IMR-90 (cell line): ENCODE results near the gene BRPF3. TPM values are rescaled to one million over a fixed set of nuclear protein-coding genes. Genes with fewer than 3 reads are reported as not detected.

Experiments
- ATAC-seq: fragments of 200-7000 bp; cut with Tn5 transposase; 2 replicates; pipeline ENCODE4 v1.9.1; 2020; ENCODE audit warnings: low read depth, mild to moderate bottlenecking, moderate library complexity
- BruUV-seq: library from RNA; stranded (reverse); fragments of 400-500 nt; replicated peaks from 2 replicates; lab custom pipeline; 2021; lab: Mats Ljungman, UMichigan
- CTCF ChIA-PET: fragments of 300-600 bp; formaldehyde crosslinking; extraction: SDS; loops from one replicate; lab custom pipeline; 2021; ENCODE audit warnings: antibody characterized with exemption; lab: Yijun Ruan, JAX
- POLR2A ChIA-PET: fragments of 300-600 bp; sonication (Branson Sonifier 250); formaldehyde crosslinking; loops from one replicate; lab custom pipeline; 2022; ENCODE audit warnings: antibody characterized with exemption; ENCODE audit not compliant: unreplicated experiment; lab: Charles Lee
- DNase-seq: peaks from one replicate; pipeline ENCODE4 v3.0.0; 2013
- H2AFZ ChIP-seq: replicated peaks from 2 replicates; pipeline ENCODE3; 2013; ENCODE audit warnings: low read length, mild to moderate bottlenecking; ENCODE audit not compliant: poor library complexity
- H2AK5ac ChIP-seq: 2 replicates; pipeline ENCODE4 v1.6.1; 2013; ENCODE audit warnings: low read depth, low read length, inconsistent platforms
- H2AK9ac ChIP-seq: replicated peaks from 2 replicates; pipeline ENCODE3; 2013; ENCODE audit warnings: mild to moderate bottlenecking, low read depth, low read length, moderate library complexity; ENCODE audit not compliant: poor library complexity
- H2BK120ac ChIP-seq: 2 replicates; pipeline ENCODE4 v1.6.1; 2013; ENCODE audit warnings: low read depth, low read length, inconsistent platforms
- H2BK15ac ChIP-seq: 3 replicates; pipeline ENCODE4 v1.6.1; 2013; ENCODE audit warnings: low read depth, low read length, inconsistent platforms
- H2BK20ac ChIP-seq: 2 replicates; pipeline ENCODE4 v1.6.1; 2013; ENCODE audit warnings: low read depth, mild to moderate bottlenecking, inconsistent platforms, low read length, moderate library complexity
- H2BK5ac ChIP-seq: 2 replicates; pipeline ENCODE4 v1.6.1; 2013; ENCODE audit warnings: mild to moderate bottlenecking, low read depth, low read length, inconsistent platforms; ENCODE audit not compliant: poor library complexity, severe bottlenecking
- H3K14ac ChIP-seq: replicated peaks from 2 replicates; pipeline ENCODE4 v1.6.1; 2013; ENCODE audit warnings: low read depth, low read length, inconsistent platforms
- H3K18ac ChIP-seq: 2 replicates; pipeline ENCODE4 v1.6.1; 2013; ENCODE audit warnings: low read depth, low read length, control low read depth
- H3K23ac ChIP-seq: 2 replicates; pipeline ENCODE4 v1.6.1; 2013; ENCODE audit warnings: low read depth, low read length, inconsistent platforms
- H3K27ac ChIP-seq: 2 replicates; pipeline ENCODE4 v1.5.1; 2013; ENCODE audit warnings: mild to moderate bottlenecking, control low read depth, low read length; ENCODE audit not compliant: insufficient read depth
- H3K27me3 ChIP-seq: 2 replicates; pipeline ENCODE4 v1.6.1; 2013; ENCODE audit warnings: low read length; ENCODE audit not compliant: control insufficient read depth, insufficient read depth
- H3K36me3 ChIP-seq: 2 replicates; pipeline ENCODE4 v1.6.1; 2013; ENCODE audit warnings: low read length, mixed read lengths; ENCODE audit not compliant: control insufficient read depth, insufficient read depth
- H3K4ac ChIP-seq: 2 replicates; pipeline ENCODE4 v1.6.1; 2013; ENCODE audit warnings: low read depth, low read length, inconsistent platforms
- H3K4me1 ChIP-seq: 2 replicates; pipeline ENCODE4 v1.6.1; 2013; ENCODE audit warnings: low read length, mixed read lengths; ENCODE audit not compliant: control insufficient read depth, insufficient read depth
- H3K4me2 ChIP-seq: 2 replicates; pipeline ENCODE4 v1.6.1; 2013; ENCODE audit warnings: low read depth, mild to moderate bottlenecking, control low read depth, low read length, moderate library complexity
- H3K4me3 ChIP-seq: 2 replicates; pipeline ENCODE4 v1.5.1; 2013; ENCODE audit warnings: low read depth, mild to moderate bottlenecking, control low read depth, low read length, moderate library complexity; ENCODE audit not compliant: insufficient read depth
- H3K56ac ChIP-seq: 2 replicates; pipeline ENCODE4 v1.6.1; 2013; ENCODE audit warnings: low read length, inconsistent platforms; ENCODE audit not compliant: insufficient read depth; ENCODE audit errors: extremely low read depth
- H3K79me1 ChIP-seq, 2 experiments: 2 replicates each; pipeline ENCODE4 v1.6.1; 2013; ENCODE audit warnings: low read length in 2 of 2, inconsistent platforms in 1 of 2, low read depth in 1 of 2
- H3K9ac ChIP-seq: 2 replicates; pipeline ENCODE4 v1.6.1; 2013; ENCODE audit warnings: low read depth, low read length, control low read depth
- H3K9me1 ChIP-seq: 2 replicates; pipeline ENCODE4 v1.6.1; 2013; ENCODE audit warnings: low read length, inconsistent platforms; ENCODE audit not compliant: insufficient read depth
- H3K9me3 ChIP-seq: 2 replicates; pipeline ENCODE4 v1.6.1; 2013; ENCODE audit warnings: low read length; ENCODE audit not compliant: control insufficient read depth, insufficient read depth
- H4K20me1 ChIP-seq: 2 replicates; pipeline ENCODE4 v1.6.1; 2013; ENCODE audit warnings: low read length, inconsistent platforms; ENCODE audit not compliant: insufficient read depth
- H4K5ac ChIP-seq: 2 replicates; pipeline ENCODE4 v1.6.1; 2013; ENCODE audit warnings: mild to moderate bottlenecking, low read depth, low read length, control low read depth
- H4K8ac ChIP-seq, 2 experiments: 2 replicates each; pipeline ENCODE4 v1.6.1; 2013; ENCODE audit warnings: low read depth in 2 of 2, low read length in 2 of 2, control low read depth in 1 of 2, inconsistent platforms in 1 of 2
- H4K91ac ChIP-seq: 2 replicates; pipeline ENCODE4 v1.6.1; 2013; ENCODE audit warnings: low read depth, low read length, inconsistent platforms; ENCODE audit not compliant: insufficient read depth
- BHLHE40 ChIP-seq: fragments of 150-350 bp; IDR thresholded peaks from 2 replicates; pipeline ENCODE4 v1.6.1; 2016; ENCODE audit warnings: mild to moderate bottlenecking, low read depth, low read length
- CEBPB ChIP-seq: IDR thresholded peaks from 2 replicates; pipeline ENCODE4 v1.6.1; 2012; ENCODE audit warnings: low read depth, low read length, improper control_type of control experiment
- CHD1 ChIP-seq: IDR thresholded peaks from 2 replicates; pipeline ENCODE4 v1.6.1; 2012; ENCODE audit warnings: low read depth, low read length, improper control_type of control experiment
- CTCF ChIP-seq: conservative IDR thresholded peaks from 2 replicates; pipeline ENCODE4 v1.5.1; 2012; ENCODE audit warnings: mild to moderate bottlenecking, low read depth, low read length, improper control_type of control experiment
- FOS ChIP-seq: fragments of 150-350 bp; IDR thresholded peaks from 2 replicates; pipeline ENCODE4 v1.6.1; 2016; ENCODE audit warnings: low read depth, low read length
- MAFK ChIP-seq: IDR thresholded peaks from 2 replicates; pipeline ENCODE4 v1.6.1; 2012; ENCODE audit warnings: low read depth, low read length, improper control_type of control experiment
- MAZ ChIP-seq: IDR thresholded peaks from 2 replicates; pipeline ENCODE4 v1.6.1; 2012; ENCODE audit warnings: low read depth, mild to moderate bottlenecking, low read length, improper control_type of control experiment, moderate library complexity, borderline replicate concordance
- MXI1 ChIP-seq: IDR thresholded peaks from 2 replicates; pipeline ENCODE4 v1.6.1; 2012; ENCODE audit warnings: low read depth, mild to moderate bottlenecking, low read length, moderate library complexity, borderline replicate concordance
- NFE2L2 ChIP-seq: fragments of 150-350 bp; IDR thresholded peaks from 2 replicates; pipeline ENCODE4 v1.6.1; 2016; ENCODE audit warnings: low read depth, mild to moderate bottlenecking, low read length
- POLR2A ChIP-seq: IDR thresholded peaks from 2 replicates; pipeline ENCODE4 v1.6.1; 2012; ENCODE audit warnings: mild to moderate bottlenecking, low read depth, low read length
- RAD21 ChIP-seq: IDR thresholded peaks from 2 replicates; pipeline ENCODE4 v1.6.1; 2012; ENCODE audit warnings: low read length, improper control_type of control experiment
- RCOR1 ChIP-seq: IDR thresholded peaks from 2 replicates; pipeline ENCODE4 v1.6.1; 2012; ENCODE audit warnings: mild to moderate bottlenecking, low read length, improper control_type of control experiment; ENCODE audit not compliant: insufficient replicate concordance
- RFX5 ChIP-seq: IDR thresholded peaks from 2 replicates; pipeline ENCODE4 v1.8.0; 2012; ENCODE audit warnings: low read depth, mild to moderate bottlenecking, low read length, moderate library complexity
- SMC3 ChIP-seq: fragments of 150-350 bp; IDR thresholded peaks from 2 replicates; pipeline ENCODE4 v1.6.1; 2016; ENCODE audit warnings: low read depth, mild to moderate bottlenecking, antibody characterized with exemption, low read length, moderate library complexity
- WGBS, 2 experiments: methylation state at CpG; one replicate each; pipeline versions ENCODE4 v1.1.5 to v1.1.7; 2013; ENCODE audit warnings: missing lambda C conversion rate in 2 of 2; ENCODE audit not compliant: insufficient read length in 1 of 2; ENCODE audit errors: extremely low coverage in 2 of 2; 5-methylcytosine and 5-hydroxymethylcytosine counted together
- dilution Hi-C: fragments of 300-500 bp; cut with HindIII; formaldehyde crosslinking; loops from one replicate; pipeline ENCODE4 v1.14.3; 2018; ENCODE audit warnings: low sequenced_read_pairs; ENCODE audit not compliant: unreplicated experiment
- in situ Hi-C: fragments of 300-500 bp; cut with MboI; formaldehyde crosslinking; loops from 3 replicates; pipeline ENCODE4 v1.14.3; 2019; ENCODE audit warnings: low sequenced_read_pairs, inconsistent platforms, mixed read lengths
- intact Hi-C: fragments of 100-400 bp; cut with micrococcal nuclease; formaldehyde crosslinking; loops from 2 replicates; pipeline ENCODE4 v1.10.0; 2022
- polyA plus RNA-seq, 3 experiments: library from polyadenylated mRNA; depleted of rRNA; stranded (reverse); fragments of >200 nt; gene quantifications; 2 replicates each; pipeline ENCODE4 v1.2.3, GENCODE V29; 2012; ENCODE audit warnings: low replicate concordance in 1 of 3
- total RNA-seq: library from RNA; depleted of rRNA; stranded (reverse); fragments of >200 nt; gene quantifications from 2 replicates; pipeline ENCODE4 v1.2.3, GENCODE V29; 2012
- TF ChIP-seq, protein P1 (sequence below): fragments of 150-350 bp; IDR thresholded peaks from 2 replicates; pipeline ENCODE4 v1.6.1; 2017; ENCODE audit warnings: mild to moderate bottlenecking, antibody characterized with exemption, low read length, low read depth
- TF ChIP-seq, protein P2 (sequence below): fragments of 150-350 bp; IDR thresholded peaks from 2 replicates; pipeline ENCODE4 v1.6.1; 2016; ENCODE audit warnings: low read depth, mild to moderate bottlenecking, low read length, moderate library complexity, borderline replicate concordance

BRPF3 gene
- total and polyA plus RNA-seq, 2 of the 4 experiments (the other 2 are of a cell fraction): 10.2 to 17.2 TPM

DNA sequence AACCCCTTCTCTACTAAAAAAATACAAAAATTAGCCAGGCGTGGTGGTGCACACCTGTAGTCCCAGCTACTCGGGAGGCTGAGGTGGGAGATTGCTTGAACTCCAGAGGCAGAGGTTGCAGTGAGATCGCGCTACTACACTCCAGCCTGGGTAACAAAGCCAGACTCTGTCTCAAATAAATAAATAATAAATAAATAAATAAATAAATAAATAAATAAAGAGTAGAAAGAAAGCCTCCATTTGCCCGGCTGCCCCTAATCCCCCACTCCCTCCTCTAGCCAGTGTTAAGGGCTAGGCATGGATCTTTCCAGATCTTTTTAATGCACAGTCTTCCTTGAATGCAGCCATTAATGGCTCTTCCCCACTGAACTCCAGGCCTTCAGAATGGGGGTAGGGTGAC, 76.5 kb downstream of the BRPF3 start:
- in situ Hi-C loops: no loop called here
- no peak overlapping the region for H2BK120ac ChIP-seq
- no peak overlapping the region for H2BK15ac ChIP-seq
- H3K9ac ChIP-seq: no peak overlapping the region
- H4K91ac ChIP-seq: no peak overlapping the region
- dilution Hi-C loops: no loop called here
- H4K20me1 ChIP-seq: no peaks in the 10 kb centered on the region
- CTCF ChIA-PET: no interaction called here
- no peaks in the 10 kb centered on the region for H3K9me3 ChIP-seq
- no peak overlapping the region for H2AFZ ChIP-seq
- intact Hi-C loops: no loop called here
- H2BK5ac ChIP-seq: no peak overlapping the region
- no peak overlapping the region for H2AK9ac ChIP-seq
- no CpG with 5 or more reads among the region's 5 CpGs for WGBS, 2 experiments
- no peak overlapping the region for H3K18ac ChIP-seq
- H4K8ac ChIP-seq: no peak overlapping the region
- ATAC-seq (no peak), DNase-seq (no peak)
- H3K79me1 ChIP-seq: no peaks in the 10 kb centered on the region
- TF ChIP-seq CEBPB (no peak), RAD21 (no peak), RCOR1 (no peak), FOS (no peak), RFX5 (no peak), CTCF (no peak), MAFK (no peak), CHD1 (no peak), POLR2A (no peak), MXI1 (no peak), MAZ (no peak), SMC3 (no peak), BHLHE40 (no peak), NFE2L2 (no peak)
- TF ChIP-seq, protein P1, sequence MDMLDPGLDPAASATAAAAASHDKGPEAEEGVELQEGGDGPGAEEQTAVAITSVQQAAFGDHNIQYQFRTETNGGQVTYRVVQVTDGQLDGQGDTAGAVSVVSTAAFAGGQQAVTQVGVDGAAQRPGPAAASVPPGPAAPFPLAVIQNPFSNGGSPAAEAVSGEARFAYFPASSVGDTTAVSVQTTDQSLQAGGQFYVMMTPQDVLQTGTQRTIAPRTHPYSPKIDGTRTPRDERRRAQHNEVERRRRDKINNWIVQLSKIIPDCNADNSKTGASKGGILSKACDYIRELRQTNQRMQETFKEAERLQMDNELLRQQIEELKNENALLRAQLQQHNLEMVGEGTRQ: no peak
- TF ChIP-seq, protein P2, sequence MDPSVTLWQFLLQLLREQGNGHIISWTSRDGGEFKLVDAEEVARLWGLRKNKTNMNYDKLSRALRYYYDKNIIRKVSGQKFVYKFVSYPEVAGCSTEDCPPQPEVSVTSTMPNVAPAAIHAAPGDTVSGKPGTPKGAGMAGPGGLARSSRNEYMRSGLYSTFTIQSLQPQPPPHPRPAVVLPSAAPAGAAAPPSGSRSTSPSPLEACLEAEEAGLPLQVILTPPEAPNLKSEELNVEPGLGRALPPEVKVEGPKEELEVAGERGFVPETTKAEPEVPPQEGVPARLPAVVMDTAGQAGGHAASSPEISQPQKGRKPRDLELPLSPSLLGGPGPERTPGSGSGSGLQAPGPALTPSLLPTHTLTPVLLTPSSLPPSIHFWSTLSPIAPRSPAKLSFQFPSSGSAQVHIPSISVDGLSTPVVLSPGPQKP: no peak
- BruUV-seq: no TSS peak
- no peak overlapping the region for H3K56ac ChIP-seq
- H3K36me3 ChIP-seq: no peaks in the 10 kb centered on the region
- H2AK5ac ChIP-seq: no peak overlapping the region
- H3K27ac ChIP-seq: no peak overlapping the region
- no peak overlapping the region for H3K4me3 ChIP-seq
- no peaks in the 10 kb centered on the region; the same call in 1 of the 2 replicates for H3K9me1 ChIP-seq
- POLR2A ChIA-PET: no interaction called here
- H3K14ac ChIP-seq: no peak overlapping the region
- H3K4me1 ChIP-seq: no peaks in the 10 kb centered on the region
- H3K27me3 ChIP-seq: peaks cover 73% of the 10 kb centered on the region
- no peak overlapping the region for H3K4ac ChIP-seq
- no peak overlapping the region for H2BK20ac ChIP-seq
- no peak overlapping the region for H4K5ac ChIP-seq
- no peak overlapping the region for H3K4me2 ChIP-seq
- no peak overlapping the region for H3K23ac ChIP-seq
